C4-2B (cell line): ENCODE data around the gene RMND1.

Source experiments
- ZFX ChIP-seq: fragments of 450-650 bp; IDR thresholded peaks from 2 replicates; pipeline ENCODE4 v1.6.1; 2017
- TF ChIP-seq, protein P1 (sequence below): fragments of 450-650 bp; conservative IDR thresholded peaks from 2 replicates; pipeline ENCODE4 v1.5.1; 2017; ENCODE audit warnings: mild to moderate bottlenecking

DNA sequence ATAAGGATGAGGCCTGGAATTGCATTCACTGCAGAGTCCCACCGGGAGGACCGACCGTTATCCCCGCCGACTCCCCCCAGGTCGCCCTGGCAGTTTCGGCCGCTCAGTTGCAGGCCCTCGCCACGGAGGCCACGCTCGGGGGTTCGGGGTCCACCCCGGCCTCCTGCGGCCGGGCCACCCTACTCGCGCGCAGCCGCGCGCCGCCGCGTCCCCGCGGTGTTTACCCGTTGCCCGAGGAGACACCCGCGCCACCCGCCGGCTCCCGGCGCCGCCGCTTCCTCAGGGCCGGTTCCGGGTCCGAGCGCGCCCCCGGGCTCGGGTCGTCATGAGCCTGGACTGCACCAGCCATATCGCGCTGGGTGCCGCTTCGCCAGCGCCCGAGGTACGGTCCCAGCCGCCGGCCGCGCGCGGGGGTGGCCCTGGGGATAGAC lies 41.9 kb upstream of the RMND1 start, which contains the start of gene CCDC170:
- TF ChIP-seq, protein P1, sequence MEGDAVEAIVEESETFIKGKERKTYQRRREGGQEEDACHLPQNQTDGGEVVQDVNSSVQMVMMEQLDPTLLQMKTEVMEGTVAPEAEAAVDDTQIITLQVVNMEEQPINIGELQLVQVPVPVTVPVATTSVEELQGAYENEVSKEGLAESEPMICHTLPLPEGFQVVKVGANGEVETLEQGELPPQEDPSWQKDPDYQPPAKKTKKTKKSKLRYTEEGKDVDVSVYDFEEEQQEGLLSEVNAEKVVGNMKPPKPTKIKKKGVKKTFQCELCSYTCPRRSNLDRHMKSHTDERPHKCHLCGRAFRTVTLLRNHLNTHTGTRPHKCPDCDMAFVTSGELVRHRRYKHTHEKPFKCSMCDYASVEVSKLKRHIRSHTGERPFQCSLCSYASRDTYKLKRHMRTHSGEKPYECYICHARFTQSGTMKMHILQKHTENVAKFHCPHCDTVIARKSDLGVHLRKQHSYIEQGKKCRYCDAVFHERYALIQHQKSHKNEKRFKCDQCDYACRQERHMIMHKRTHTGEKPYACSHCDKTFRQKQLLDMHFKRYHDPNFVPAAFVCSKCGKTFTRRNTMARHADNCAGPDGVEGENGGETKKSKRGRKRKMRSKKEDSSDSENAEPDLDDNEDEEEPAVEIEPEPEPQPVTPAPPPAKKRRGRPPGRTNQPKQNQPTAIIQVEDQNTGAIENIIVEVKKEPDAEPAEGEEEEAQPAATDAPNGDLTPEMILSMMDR, result no peak
- TF ChIP-seq ZFX, result no peak
